Activated CD8-positive, alpha-beta memory T cell treated with anti-CD3 and anti-CD28 coated beads, Interleukin-2, amount 10 ng/mL, durations not matched to agents 7 days and 5 days (primary cell): ENCODE measurements around the gene PLXNB2. TPM values are rescaled to one million over a fixed set of nuclear protein-coding genes. Genes with fewer than 3 reads are reported as not detected.

Source experiments
- ATAC-seq: fragments of 150-1000 bp; cut with Tn5 transposase; one replicate; pipeline ENCODE4 v1.10.0; 2021; ENCODE audit warnings: moderate library complexity
- CTCF ChIA-PET: fragments of 350-600 bp; sonication (Branson Sonifier 250); formaldehyde crosslinking; loops from one replicate; lab custom pipeline; 2021; ENCODE audit warnings: antibody characterized with exemption; lab: Charles Lee
- DNase-seq: peaks from one replicate; pipeline ENCODE4 v3.0.0-alpha.2; 2020
- H3K27ac Mint-ChIP-seq: one replicate; pipeline ENCODE4 v1.8.0; 2021; ENCODE audit warnings: mild to moderate bottlenecking, mixed read lengths
- H3K27me3 Mint-ChIP-seq: one replicate; pipeline ENCODE4 v1.8.0; 2021; ENCODE audit warnings: mixed read lengths
- H3K36me3 Mint-ChIP-seq: one replicate; pipeline ENCODE4 v1.8.0; 2021; ENCODE audit warnings: mild to moderate bottlenecking, mixed read lengths
- H3K4me1 Mint-ChIP-seq: one replicate; pipeline ENCODE4 v1.8.0; 2021; ENCODE audit warnings: mixed read lengths
- H3K4me3 Mint-ChIP-seq: one replicate; pipeline ENCODE4 v1.8.0; 2021; ENCODE audit warnings: mild to moderate bottlenecking, moderate library complexity, mixed read lengths
- H3K9me3 Mint-ChIP-seq: one replicate; pipeline ENCODE4 v1.8.0; 2022; ENCODE audit warnings: low read depth, mixed read lengths
- total RNA-seq, 2 experiments: library from RNA; stranded (reverse); gene quantifications; one replicate each; pipeline ENCODE4 v1.2.3, GENCODE V29; 2021

The PLXNB2 gene
- total RNA-seq, 2 experiments from 2014 or later = 23.4 to 26.6 TPM

GRCh38 chr22:50264946-50265669 lies 42.3 kb downstream of the PLXNB2 start:
- peaks cover 14% of the 10 kb centered on the region for H3K4me1 Mint-ChIP-seq
- no peak overlapping the region for H3K4me3 Mint-ChIP-seq
- H3K9me3 Mint-ChIP-seq = no peaks in the 10 kb centered on the region
- CTCF ChIA-PET = interaction anchor here (0.7 to 4.2 kb wide), 2 partner anchors 11 to 23 kb away, joined by 3 to 19 read pairs; no protein-coding TSS in a partner anchor
- no peaks in the 10 kb centered on the region for H3K36me3 Mint-ChIP-seq
- H3K27ac Mint-ChIP-seq = no peak overlapping the region
- no peak for ATAC-seq
- peaks cover 6% of the 10 kb centered on the region for H3K27me3 Mint-ChIP-seq
- DNase-seq = no peak

- CTCF ChIA-PET = interaction anchor here (1.4 to 4.2 kb wide), 3 partner anchors 12 to 233 kb away, joined by 4 to 19 read pairs (median 6); no protein-coding TSS in a partner anchor
- no peaks in the 10 kb centered on the region for H3K9me3 Mint-ChIP-seq
- DNase-seq (no peak), ATAC-seq (no peak)
- H3K4me1 Mint-ChIP-seq = peaks cover 13% of the 10 kb centered on the region
- H3K36me3 Mint-ChIP-seq = no peaks in the 10 kb centered on the region
- H3K27ac Mint-ChIP-seq = no peak overlapping the region
- peaks cover 6% of the 10 kb centered on the region for H3K27me3 Mint-ChIP-seq
- no peak overlapping the region for H3K4me3 Mint-ChIP-seq
Observed at GRCh38 chr22:50264104-50264745, 43.2 kb downstream of the PLXNB2 start.

- Mint-ChIP-seq H3K4me1 (peaks cover 8% of the 10 kb centered on the region), H3K27ac (no peak overlapping the region), H3K9me3 (no peaks in the 10 kb centered on the region), H3K27me3 (peaks cover 6% of the 10 kb centered on the region), H3K36me3 (no peaks in the 10 kb centered on the region), H3K4me3 (no peak overlapping the region)
- CTCF ChIA-PET = interaction anchor here (1.4 to 2.1 kb wide), 5 partner anchors 10 to 358 kb away, joined by 3 to 6 read pairs (median 4); no protein-coding TSS in a partner anchor
- ATAC-seq (no peak), DNase-seq (no peak)
Observed at GRCh38 chr22:50262973-50263617, 44.4 kb downstream of the PLXNB2 start.

- peaks cover 6% of the 10 kb centered on the region for H3K4me1 Mint-ChIP-seq
- H3K9me3 Mint-ChIP-seq = no peaks in the 10 kb centered on the region
- peaks cover 6% of the 10 kb centered on the region for H3K27me3 Mint-ChIP-seq
- no peaks in the 10 kb centered on the region for H3K36me3 Mint-ChIP-seq
- H3K4me3 Mint-ChIP-seq = peak overlapping the region; percentile 46
- H3K27ac Mint-ChIP-seq = no peak overlapping the region
- ATAC-seq (no peak), DNase-seq (no peak)
- CTCF ChIA-PET = interaction anchor here (0.8 to 2.1 kb wide), 8 partner anchors 10 to 358 kb away, joined by 3 to 8 read pairs (median 4); no protein-coding TSS in a partner anchor
Observed at GRCh38 chr22:50262460-50262911, 45.0 kb downstream of the PLXNB2 start.

- DNase-seq (no peak), ATAC-seq (peak; percentile 21)
- Mint-ChIP-seq H3K27ac (no peak within 1 kb of the TSS), H3K36me3 (no peaks in the 10 kb centered on the region), H3K4me1 (peaks cover 6% of the 10 kb centered on the region), H3K9me3 (no peaks in the 10 kb centered on the region), H3K4me3 (peak within 1 kb of the TSS; percentile 46), H3K27me3 (peaks cover 6% of the 10 kb centered on the region)
- CTCF ChIA-PET = interaction anchor here (0.8 to 2.1 kb wide), 8 partner anchors 9 to 359 kb away, joined by 3 to 8 read pairs (median 4); partner anchors contain the start of gene HDAC10
Observed at GRCh38 chr22:50261615-50262459, 45.6 kb downstream of the PLXNB2 start, which contains the start of gene MAPK12. Gene MAPK12 (minus strand): TSS chr22:50261683. CDS start chr22:50261509, 174 bp downstream.

- no peak for DNase-seq
- Mint-ChIP-seq H3K27me3 (peaks cover 6% of the 10 kb centered on the region), H3K27ac (no peak overlapping the region), H3K36me3 (no peaks in the 10 kb centered on the region), H3K9me3 (no peaks in the 10 kb centered on the region), H3K4me3 (peak overlapping the region; percentile 20), H3K4me1 (peaks cover 6% of the 10 kb centered on the region)
- CTCF ChIA-PET = interaction anchor here (1.3 to 2.1 kb wide), 3 partner anchors 10 to 81 kb away, joined by 4 to 8 read pairs (median 5); partner anchors contain the start of gene HDAC10
- ATAC-seq = peak; percentile 55
Observed at GRCh38 chr22:50260801-50261614, 46.4 kb downstream of the PLXNB2 start.

- Mint-ChIP-seq H3K4me3 (peak overlapping the region; percentile 20), H3K27me3 (peaks cover 6% of the 10 kb centered on the region), H3K4me1 (peaks cover 6% of the 10 kb centered on the region), H3K9me3 (no peaks in the 10 kb centered on the region), H3K27ac (no peak overlapping the region), H3K36me3 (no peaks in the 10 kb centered on the region)
- no peak for DNase-seq
- CTCF ChIA-PET = interaction anchor here (1.9 kb wide), 1 partner anchor 15 kb away, joined by 8 read pairs; no protein-coding TSS in a partner anchor
- no peak for ATAC-seq
Observed at GRCh38 chr22:50260434-50260800, 47.0 kb downstream of the PLXNB2 start.

- ATAC-seq (no peak), DNase-seq (no peak)
- H3K27ac Mint-ChIP-seq = no peak overlapping the region
- H3K36me3 Mint-ChIP-seq = no peaks in the 10 kb centered on the region
- CTCF ChIA-PET = interaction anchor here (1.2 to 1.5 kb wide), 2 partner anchors 13 to 239 kb away, joined by 5 read pairs; no protein-coding TSS in a partner anchor
- peaks cover 6% of the 10 kb centered on the region for H3K27me3 Mint-ChIP-seq
- peaks cover 6% of the 10 kb centered on the region for H3K4me1 Mint-ChIP-seq
- H3K9me3 Mint-ChIP-seq = no peaks in the 10 kb centered on the region
- no peak overlapping the region for H3K4me3 Mint-ChIP-seq
Observed at GRCh38 chr22:50259302-50259701, 48.1 kb downstream of the PLXNB2 start.

- peaks cover 6% of the 10 kb centered on the region for H3K27me3 Mint-ChIP-seq
- CTCF ChIA-PET = interaction anchor here (1.2 to 1.5 kb wide), 2 partner anchors 14 to 239 kb away, joined by 5 read pairs; no protein-coding TSS in a partner anchor
- DNase-seq (no peak), ATAC-seq (no peak)
- no peak overlapping the region for H3K27ac Mint-ChIP-seq
- no peaks in the 10 kb centered on the region for H3K9me3 Mint-ChIP-seq
- no peak overlapping the region for H3K4me3 Mint-ChIP-seq
- H3K36me3 Mint-ChIP-seq = no peaks in the 10 kb centered on the region
- peaks cover 6% of the 10 kb centered on the region for H3K4me1 Mint-ChIP-seq
Observed at GRCh38 chr22:50258361-50259292, 48.8 kb downstream of the PLXNB2 start.

- H3K27me3 Mint-ChIP-seq = peaks cover 6% of the 10 kb centered on the region
- H3K27ac Mint-ChIP-seq = no peak overlapping the region
- no peak for ATAC-seq
- CTCF ChIA-PET = no interaction called here
- H3K4me3 Mint-ChIP-seq = no peak overlapping the region
- DNase-seq = no peak
- H3K4me1 Mint-ChIP-seq = peaks cover 6% of the 10 kb centered on the region
- no peaks in the 10 kb centered on the region for H3K9me3 Mint-ChIP-seq
- H3K36me3 Mint-ChIP-seq = no peaks in the 10 kb centered on the region
Observed at GRCh38 chr22:50257451-50258360, 49.7 kb downstream of the PLXNB2 start.
